ENCODE results near the gene MAP2K5.

- no peak for TF ChIP-seq CTCF (conservative IDR thresholded peaks at IDR 0.05 in 1 of 2, IDR thresholded peaks at IDR 0.05 in 1 of 2; ENCODE audit: extremely low read depth in 1 of 2, insufficient read depth in 1 of 2, low read depth in 1 of 2, low read length in 2 of 2)
- no peak for TF ChIP-seq EZH2 (IDR thresholded peaks at IDR 0.05; ENCODE audit: borderline replicate concordance, low read length)
Measured at GRCh38 chr15:67799801-67800205, 257.3 kb downstream of the MAP2K5 start.
